LHCN-M2 (cell line): ENCODE data around the gene SLC25A23. TPM values are rescaled to one million over a fixed set of nuclear protein-coding genes. Genes with fewer than 3 reads are reported as not detected.
"Not testable (repeated sequence)": the region's sequence is repeated elsewhere in the genome, so short reads cannot be mapped to it uniquely, and the experiment has no call there.

Source experiments
- DNase-seq: peaks from one replicate; pipeline ENCODE4 v3.0.0-alpha.2; 2012; ENCODE audit warnings: low read depth
- total RNA-seq: library from RNA; depleted of rRNA; stranded (reverse); fragments of >200 nt; gene quantifications from 2 replicates; pipeline ENCODE4 v1.2.3, GENCODE V29; 2014; rRNA removed

SLC25A23 gene
- total RNA-seq, 1 experiment from 2014 or later = 5.5 TPM

- DNase-seq = no peak
These were observed 57.5 kb downstream of the SLC25A23 start for GRCh38 chr19:6402058-6402457.

DNA sequence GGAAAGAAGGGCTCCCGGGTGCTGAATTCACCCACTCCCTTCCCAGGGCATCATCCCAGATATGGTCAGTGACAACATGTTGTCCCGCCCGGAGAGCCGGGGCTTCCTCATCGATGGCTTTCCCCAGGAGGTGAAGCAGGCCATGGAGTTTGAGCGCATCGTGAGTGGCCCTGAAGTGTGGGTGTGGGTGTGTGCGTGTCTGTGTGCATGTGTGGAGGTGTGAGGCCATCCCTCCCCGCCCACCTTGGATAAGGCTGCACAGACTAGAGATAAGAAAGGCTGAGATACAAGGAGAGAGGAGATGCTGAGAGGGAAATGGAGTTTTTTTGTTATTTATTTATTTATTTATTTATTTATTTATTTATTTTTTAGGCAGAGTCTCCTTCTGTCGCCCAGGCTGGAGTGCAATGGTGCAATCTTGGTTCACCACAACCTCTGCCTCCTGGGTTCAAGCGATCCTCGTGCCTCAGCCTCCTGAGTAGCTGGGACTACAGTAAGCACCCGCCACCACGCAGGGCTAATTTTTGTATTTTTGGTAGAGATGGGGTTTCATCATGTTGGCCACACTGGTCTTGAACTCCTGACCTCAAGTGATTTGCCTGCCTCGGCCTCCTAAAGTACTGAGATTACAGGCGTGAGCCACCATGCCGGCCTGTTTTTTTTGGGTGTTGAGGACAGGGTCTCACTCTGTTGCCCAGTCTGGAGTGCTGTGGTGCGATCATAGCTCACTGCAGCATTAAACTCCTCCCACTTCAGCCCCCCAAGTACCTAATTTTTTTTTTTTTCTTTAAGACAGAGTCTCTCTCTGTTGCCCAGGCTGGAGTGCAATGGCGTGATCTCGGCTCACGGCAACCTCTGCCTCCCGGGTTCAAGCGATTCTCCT, 59.3 kb downstream of the SLC25A23 start:
- DNase-seq = not testable (repeated sequence)

- DNase-seq = no peak
These were observed 63.3 kb downstream of the SLC25A23 start for GRCh38 chr19:6396305-6396704.

DNA sequence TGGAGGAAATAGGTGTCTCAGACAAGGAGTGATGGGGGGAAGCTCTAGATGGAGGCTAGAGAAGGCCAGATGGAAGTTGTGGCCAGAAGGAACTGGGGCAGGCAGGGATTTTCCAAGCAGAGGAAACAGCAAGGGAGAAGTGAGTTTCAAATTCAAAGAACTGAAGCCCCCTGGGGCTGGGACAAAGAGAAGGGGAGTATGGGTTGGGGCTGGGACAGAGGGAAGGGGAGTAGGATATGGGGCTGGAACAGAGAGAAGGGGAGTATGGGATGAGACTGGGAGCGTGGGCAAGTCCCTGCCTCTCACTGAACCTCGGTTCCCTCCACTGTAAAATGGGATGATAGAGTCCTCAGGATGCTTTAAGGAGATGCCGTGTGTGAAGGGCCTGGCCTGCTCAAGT, 64.8 kb downstream of the SLC25A23 start:
- no peak for DNase-seq

DNA sequence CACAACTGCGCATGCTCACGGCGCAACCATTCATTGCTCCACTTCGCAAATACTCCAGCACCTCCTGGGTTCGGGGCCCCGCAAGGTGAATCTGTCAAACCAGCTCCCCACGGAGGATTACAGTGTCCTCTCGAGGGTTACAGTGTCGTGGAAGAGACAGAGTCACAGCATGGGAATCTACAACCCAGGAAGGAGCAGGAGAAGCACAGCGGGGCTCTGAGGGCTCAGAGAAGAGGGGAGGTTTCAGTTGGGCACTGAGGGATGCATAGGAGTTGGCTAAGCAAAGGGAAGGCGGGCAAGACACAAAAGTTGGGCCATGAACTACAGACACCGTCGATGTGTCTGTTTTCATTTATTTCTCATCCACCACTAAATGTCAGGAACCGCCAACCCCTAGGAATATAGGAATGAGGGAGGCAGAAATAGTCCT, 65.6 kb downstream of the SLC25A23 start:
- DNase-seq = no peak

- DNase-seq = peak; percentile 94
These were observed 66.3 kb downstream of the SLC25A23 start, which contains the start of gene GTF2F1 for GRCh38 chr19:6393074-6393982. GTF2F1 (minus strand) TSS chr19:6393164; CDS start chr19:6392995, 169 bp downstream.

DNA sequence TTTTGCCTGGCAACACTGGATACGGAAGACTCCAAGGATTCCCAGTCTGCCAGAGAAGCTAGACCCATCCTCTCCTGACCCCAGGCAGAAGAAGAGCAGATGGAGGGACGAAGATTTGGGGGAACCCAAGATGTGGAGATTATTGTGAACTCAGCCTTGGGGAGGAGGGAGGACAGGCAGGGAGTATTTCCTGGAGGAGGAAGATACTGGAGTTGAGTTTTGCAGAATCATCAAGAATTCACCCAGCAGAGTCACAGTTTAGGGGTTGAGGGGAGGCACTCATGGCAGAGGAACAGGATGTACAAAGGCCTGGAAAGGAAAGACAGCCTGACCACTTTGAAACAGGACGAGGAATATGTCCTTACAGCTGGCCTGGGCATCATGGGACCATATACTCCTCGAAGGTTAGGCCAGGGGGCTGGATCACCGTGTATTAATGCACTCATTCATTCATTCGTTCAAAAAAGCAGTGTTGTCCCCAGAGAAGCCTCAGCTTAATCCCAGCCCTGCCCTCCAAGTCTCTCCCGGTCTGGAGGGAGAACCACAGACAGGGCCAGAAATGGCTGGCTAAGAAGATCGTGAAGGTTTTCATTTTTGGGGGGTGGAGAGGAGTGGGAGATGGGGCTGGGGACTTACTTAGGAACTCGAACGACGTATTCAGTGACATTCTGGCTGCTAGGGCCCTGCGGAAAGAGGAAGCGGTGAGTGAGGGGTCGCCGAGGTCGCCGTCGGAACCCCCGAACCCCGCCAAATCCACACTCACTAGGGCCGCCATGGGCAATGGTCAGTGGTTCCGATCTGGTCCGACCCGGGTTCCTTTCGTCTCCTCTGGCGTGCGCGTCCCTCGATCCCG, 67.1 kb downstream of the SLC25A23 start:
- DNase-seq = no peak

Other genes with a start within 250 kb of the SLC25A23 start
- gene MLLT1, start 179.8 kb downstream of the SLC25A23 start, total RNA-seq = 18.5 and 19.6 TPM in 2 replicates
- gene ACER1, start 126.2 kb downstream of the SLC25A23 start, total RNA-seq = not detected in 2 replicates
- gene CLPP, start 98.3 kb downstream of the SLC25A23 start, total RNA-seq = 107 and 126 TPM in 2 replicates
- 25.4 and 35.0 TPM in 2 replicates for gene ALKBH7, start 87.0 kb downstream of the SLC25A23 start, total RNA-seq
- 0.69 and 0.90 TPM in 2 replicates for gene PSPN, start 83.9 kb downstream of the SLC25A23 start, total RNA-seq
- gene GTF2F1, start 66.6 kb downstream of the SLC25A23 start, total RNA-seq = 59.4 and 64.3 TPM in 2 replicates
- gene KHSRP, start 35.0 kb downstream of the SLC25A23 start, total RNA-seq = 127 and 142 TPM in 2 replicates
- not detected in 2 replicates for gene SLC25A41, start 26.0 kb downstream of the SLC25A23 start, total RNA-seq
- not detected in 2 replicates for gene CRB3, start 4.5 kb upstream of the SLC25A23 start, total RNA-seq
- gene DENND1C, start 22.0 kb upstream of the SLC25A23 start, total RNA-seq = not detected in 2 replicates
- gene TUBB4A, start 42.5 kb upstream of the SLC25A23 start, total RNA-seq = not detected in 2 replicates
- 1.3 and 1.7 TPM in 2 replicates for gene TNFSF9, start 71.2 kb upstream of the SLC25A23 start, total RNA-seq
- gene CD70, start 131.4 kb upstream of the SLC25A23 start, total RNA-seq = 3.3 and 6.5 TPM in 2 replicates
- not detected in 2 replicates for gene TNFSF14, start 210.4 kb upstream of the SLC25A23 start, total RNA-seq